Spleen (tissue), 11 donors: ENCODE measurements around the gene CADM2. TPM values are rescaled to one million over a fixed set of nuclear protein-coding genes. Genes with fewer than 3 reads are reported as not detected.

Source experiments
- DNase-seq: peaks from one replicate; pipeline ENCODE4 v3.0.0-alpha.2; 2020
- H3K27ac ChIP-seq, 8 donors: fragments of 200-600 bp; sonication (generic) in 7 of 8; 1 replicate in 4 of 8; 2 replicates in 4 of 8; pipeline versions ENCODE4 v1.5.0 to v1.8.0; 2016 to 2021; ENCODE audit warnings: inconsistent platforms in 4 of 8, mild to moderate bottlenecking in 4 of 8, moderate library complexity in 1 of 8
- H3K27me3 ChIP-seq, 7 donors: fragments of 200-600 bp; sonication (generic) in 6 of 7; replicated peaks in 1 of 7; 1 replicate in 4 of 7; 2 replicates in 3 of 7; pipeline versions ENCODE4 v1.5.0 to v1.8.0; 2016 to 2021; ENCODE audit warnings: inconsistent platforms in 3 of 7, mild to moderate bottlenecking in 1 of 7
- H3K36me3 ChIP-seq, 6 donors: fragments of 200-600 bp; sonication (generic) in 5 of 6; 1 replicate in 4 of 6; 2 replicates in 2 of 6; pipeline versions ENCODE4 v1.5.0 to v1.8.0; 2016 to 2021; ENCODE audit warnings: inconsistent platforms in 2 of 6
- H3K4me1 ChIP-seq, 6 donors: fragments of 200-600 bp; sonication (generic) in 5 of 6; 1 replicate in 3 of 6; 2 replicates in 3 of 6; pipeline versions ENCODE4 v1.5.0 to v1.8.0; 2016 to 2021; ENCODE audit warnings: inconsistent platforms in 3 of 6
- H3K4me3 ChIP-seq, 8 donors: fragments of 200-600 bp; sonication (generic) in 7 of 8; 1 replicate in 4 of 8; 2 replicates in 4 of 8; pipeline versions ENCODE4 v1.5.0 to v1.8.0; 2016 to 2021; ENCODE audit warnings: inconsistent platforms in 4 of 8, mild to moderate bottlenecking in 4 of 8, moderate library complexity in 2 of 8
- H3K9me3 ChIP-seq, 8 donors: fragments of 200-600 bp; sonication (generic) in 7 of 8; 1 replicate in 4 of 8; 2 replicates in 4 of 8; pipeline versions ENCODE4 v1.5.0 to v1.8.0; 2016 to 2021; ENCODE audit warnings: inconsistent platforms in 4 of 8
- CTCF ChIP-seq, 11 experiments: fragments of 200-600 bp in 7 of 11; fragments of 450-650 bp in 4 of 11; sonication (generic) in 4 of 11; IDR thresholded peaks in 8 of 11; conservative IDR thresholded peaks in 3 of 11; 1 replicate in 7 of 11; 2 replicates in 4 of 11; pipeline versions ENCODE4 v1.4.0 to v1.8.0; 2016 to 2021; ENCODE audit warnings: antibody characterized with exemption in 11 of 11, inconsistent platforms in 4 of 11, mild to moderate bottlenecking in 1 of 11
- POLR2A ChIP-seq, 3 donors: fragments of 450-650 bp; IDR thresholded peaks; one replicate each; pipeline ENCODE4 v1.5.1; 2017; ENCODE audit warnings: antibody characterized with exemption in 3 of 3, mild to moderate bottlenecking in 1 of 3
- POLR2AphosphoS5 ChIP-seq, 3 donors: sonication (generic); formaldehyde crosslinking; IDR thresholded peaks; one replicate each; pipeline ENCODE4 v1.5.1; 2017; ENCODE audit warnings: antibody characterized with exemption in 3 of 3
- WGBS, 5 donors: extraction: QIAGEN DNeasy Blood & Tissue Kit in 3 of 5; methylation state at CpG; one replicate each; pipeline versions ENCODE4 v1.1.5 to v1.1.7; 2013 to 2018; 5-methylcytosine and 5-hydroxymethylcytosine counted together
- intact Hi-C: fragments of 100-400 bp; cut with DNase I; formaldehyde crosslinking; loops from one replicate; pipeline ENCODE4 v1.15.0; 2023; ENCODE audit warnings: low total_unique reads
- polyA plus RNA-seq, 3 donors: library from polyadenylated mRNA; stranded (reverse); fragments of 200-250 nt; gene quantifications; one replicate each; pipeline ENCODE4 v1.2.1, GENCODE V29; 2013
- total RNA-seq, 7 donors: library from RNA; depleted of rRNA in 3 of 7; stranded (reverse); fragments of >200 nt in 3 of 7; fragmentation: NEBNext Ultra II Directional in 4 of 7; extraction: Animal tissue kit (Norgen Biotek cat#: 25700) in 4 of 7; gene quantifications; one replicate each; pipeline versions ENCODE4 v1.1.0 to v1.2.1, GENCODE V29; 2016 to 2021
- donor health status: healthy with polysubstance abuse.
- donor health status: DM: no; HTN: no; CAD: no; lungs with moderate emphysema.
- donor health status: DM: no; HTN: no; CAD: no.
- donor health status: Bipolar disorder and iron deficiency.
- donor health status: healthy.
- donor health status: DM: no; HTN: no; CAD: no.
- donor health status: DM: yes; HTN: yes; CAD: no.

Gene CADM2
- total and polyA plus RNA-seq, 10 donors: 0.03 to 4.0 (median 1.0) TPM; not detected in 1

- 62 to 80% (median 71%) methylated on average over 4 of the region's 4 CpGs for WGBS, 5 donors
Measured at GRCh38 chr3:86056032-86056431, 1097.2 kb downstream of the CADM2 start.

GRCh38 chr3:86056962-86057361 is 1098.2 kb downstream of the CADM2 start:
- DNase-seq: no peak
- no peak overlapping the region for H3K27ac ChIP-seq
- no peaks in the 10 kb centered on the region for H3K4me1 ChIP-seq
- H3K27me3 ChIP-seq: no peaks in the 10 kb centered on the region
- TF ChIP-seq CTCF (IDR thresholded peaks at IDR 0.05 in 8 of 11, conservative IDR thresholded peaks at IDR 0.05 in 3 of 11): no peak
- no peak for TF ChIP-seq POLR2AphosphoS5 (IDR thresholded peaks at IDR 0.05)
- no peak for TF ChIP-seq POLR2A (IDR thresholded peaks at IDR 0.05)
- intact Hi-C loops: no loop called here
- no peak overlapping the region for H3K4me3 ChIP-seq
- H3K9me3 ChIP-seq: no peaks in the 10 kb centered on the region
- no peaks in the 10 kb centered on the region for H3K36me3 ChIP-seq
- WGBS, 5 donors: 76 to 88% (median 84%) methylated on average over 5 of the region's 5 CpGs

More at GRCh38 chr3:86056032-86056431, 1097.2 kb downstream of the CADM2 start:
- no peak overlapping the region for H3K4me3 ChIP-seq
- TF ChIP-seq POLR2AphosphoS5 (IDR thresholded peaks at IDR 0.05) (no peak), POLR2A (IDR thresholded peaks at IDR 0.05) (no peak), CTCF (IDR thresholded peaks at IDR 0.05 in 8 of 11, conservative IDR thresholded peaks at IDR 0.05 in 3 of 11) (no peak)
- no peaks in the 10 kb centered on the region for H3K4me1 ChIP-seq
- intact Hi-C loops: no loop called here
- no peaks in the 10 kb centered on the region for H3K27me3 ChIP-seq
- no peak for DNase-seq
- peaks cover 0 to 5% (median under 1%) of the 10 kb centered on the region in 8 donors for H3K9me3 ChIP-seq
- no peaks in the 10 kb centered on the region for H3K36me3 ChIP-seq
- no peak overlapping the region for H3K27ac ChIP-seq

- TF ChIP-seq POLR2AphosphoS5 (IDR thresholded peaks at IDR 0.05) (no peak), POLR2A (IDR thresholded peaks at IDR 0.05) (no peak), CTCF (IDR thresholded peaks at IDR 0.05 in 8 of 11, conservative IDR thresholded peaks at IDR 0.05 in 3 of 11) (no peak)
- DNase-seq: no peak
- H3K4me3 ChIP-seq: no peak overlapping the region
- H3K27ac ChIP-seq: no peak overlapping the region
- H3K27me3 ChIP-seq: no peaks in the 10 kb centered on the region
- no peaks in the 10 kb centered on the region for H3K36me3 ChIP-seq
- no peaks in the 10 kb centered on the region for H3K4me1 ChIP-seq
- WGBS, 5 donors: 78 to 93% (median 88%) methylated on average over 2 of the region's 2 CpGs
- intact Hi-C loops: no loop called here
- peaks cover 0 to 3% (median 0%) of the 10 kb centered on the region in 8 donors for H3K9me3 ChIP-seq
Measured at GRCh38 chr3:86073799-86074198, 1115.0 kb downstream of the CADM2 start.

- H3K27me3 ChIP-seq: no peaks in the 10 kb centered on the region
- intact Hi-C loops: no loop called here
- no peaks in the 10 kb centered on the region for H3K4me1 ChIP-seq
- H3K9me3 ChIP-seq: peaks cover 0 to 34% (median 9%) of the 10 kb centered on the region in 8 donors
- H3K4me3 ChIP-seq: no peak overlapping the region
- WGBS, 5 donors: 81 to 88% (median 84%) methylated on average over 6 of the region's 6 CpGs
- no peak overlapping the region for H3K27ac ChIP-seq
- no peak for DNase-seq
- no peaks in the 10 kb centered on the region for H3K36me3 ChIP-seq
- no peak for TF ChIP-seq POLR2AphosphoS5 (IDR thresholded peaks at IDR 0.05)
- no peak for TF ChIP-seq CTCF (IDR thresholded peaks at IDR 0.05 in 8 of 11, conservative IDR thresholded peaks at IDR 0.05 in 3 of 11)
- TF ChIP-seq POLR2A (IDR thresholded peaks at IDR 0.05): no peak
Measured at GRCh38 chr3:86087160-86087871, 1128.5 kb downstream of the CADM2 start.
